Erythroblast (primary cell): ENCODE measurements around the gene GNB5.

Experiments
- GATA1 ChIP-seq: IDR thresholded peaks from 2 replicates; pipeline ENCODE4 v1.6.1; 2011; ENCODE audit warnings: low read depth, mild to moderate bottlenecking, control low read depth, low read length, moderate library complexity
- POLR2A ChIP-seq: IDR thresholded peaks from 2 replicates; pipeline ENCODE4 v1.6.1; 2011; ENCODE audit warnings: mild to moderate bottlenecking, low read length

DNA sequence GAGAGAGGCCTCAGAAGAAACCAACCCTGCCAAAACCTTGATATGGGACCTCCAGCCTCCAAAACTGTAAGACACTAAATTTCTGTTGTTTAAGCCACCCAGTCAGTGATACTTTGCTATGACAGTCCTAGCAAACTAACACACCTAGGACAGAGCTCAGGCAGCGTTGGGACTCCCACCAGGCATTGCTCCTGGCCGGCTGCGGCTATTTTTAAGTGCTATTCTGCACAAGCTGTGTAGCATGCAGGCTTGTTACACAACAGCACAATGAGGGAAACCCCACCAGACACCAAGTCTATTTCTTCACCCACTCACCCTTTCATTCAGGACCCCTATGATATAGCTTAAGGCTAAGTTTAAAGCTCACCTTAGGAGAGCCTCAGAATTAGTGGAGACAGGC, 47.0 kb upstream of the GNB5 start:
- TF ChIP-seq POLR2A (no peak), GATA1 (no peak)
